ENCODE results near the gene ANKMY1. TPM values are rescaled to one million over a fixed set of nuclear protein-coding genes. Genes with fewer than 3 reads are reported as not detected.

The ANKMY1 gene
- total RNA-seq, 1 experiment from 2014 or later: 8.9 TPM

- no peak for DNase-seq (ENCODE audit: low spot score)
Measured at GRCh38 chr2:240581811-240582210, 24.0 kb upstream of the ANKMY1 start.

- DNase-seq (ENCODE audit: low spot score): peak; percentile 95
Measured at GRCh38 chr2:240579771-240580614, 22.2 kb upstream of the ANKMY1 start.

GRCh38 chr2:240579071-240579762, 21.4 kb upstream of the ANKMY1 start:
- DNase-seq (ENCODE audit: low spot score): no peak

GRCh38 chr2:240578488-240578887, 20.7 kb upstream of the ANKMY1 start:
- no peak for DNase-seq (ENCODE audit: low spot score)

GRCh38 chr2:240578110-240578450, 20.3 kb upstream of the ANKMY1 start:
- DNase-seq (ENCODE audit: low spot score): no peak

GRCh38 chr2:240577281-240578109, 19.7 kb upstream of the ANKMY1 start:
- DNase-seq (ENCODE audit: low spot score): no peak

- no peak for DNase-seq (ENCODE audit: low spot score)
Measured at GRCh38 chr2:240576436-240577205, 18.8 kb upstream of the ANKMY1 start.

- DNase-seq (ENCODE audit: low spot score): no peak
Measured at GRCh38 chr2:240576036-240576435, 18.2 kb upstream of the ANKMY1 start.

- no peak for DNase-seq (ENCODE audit: low spot score)
Measured at GRCh38 chr2:240575101-240575965, 17.5 kb upstream of the ANKMY1 start.

GRCh38 chr2:240574386-240575100, 16.8 kb upstream of the ANKMY1 start:
- DNase-seq (ENCODE audit: low spot score): no peak

- no peak for DNase-seq (ENCODE audit: low spot score)
Measured at GRCh38 chr2:240573516-240574385, 16.0 kb upstream of the ANKMY1 start.

- no peak for DNase-seq (ENCODE audit: low spot score)
Measured at GRCh38 chr2:240573071-240573515, 15.3 kb upstream of the ANKMY1 start.

- no peak for DNase-seq (ENCODE audit: low spot score)
Measured at GRCh38 chr2:240572141-240573031, 14.6 kb upstream of the ANKMY1 start.

GRCh38 chr2:240571314-240571973, 13.7 kb upstream of the ANKMY1 start:
- no peak for DNase-seq (ENCODE audit: low spot score)

- no peak for DNase-seq (ENCODE audit: low spot score)
Measured at GRCh38 chr2:240570531-240571313, 12.9 kb upstream of the ANKMY1 start.

- DNase-seq (ENCODE audit: low spot score): no peak
Measured at GRCh38 chr2:240569998-240570530, 12.3 kb upstream of the ANKMY1 start.
